A673 (cell line): Measurements from ENCODE around the gene PARD3. TPM values are rescaled to one million over a fixed set of nuclear protein-coding genes. Genes with fewer than 3 reads are reported as not detected.
"Not testable (repeated sequence)": the region's sequence is repeated elsewhere in the genome, so short reads cannot be mapped to it uniquely, and the experiment has no call there.

Source experiments
- BruUV-seq: library from RNA; stranded (reverse); fragments of 400-500 nt; replicated peaks from 2 replicates; lab custom pipeline; 2021; lab: Mats Ljungman, UMichigan
- CTCF ChIA-PET: fragments of 300-600 bp; sonication (Branson Sonifier 250); formaldehyde crosslinking; loops from one replicate; lab custom pipeline; 2022; ENCODE audit warnings: antibody characterized with exemption; lab: Charles Lee
- POLR2A ChIA-PET: fragments of 300-600 bp; sonication (Branson Sonifier 250); formaldehyde crosslinking; loops from one replicate; lab custom pipeline; 2022; ENCODE audit warnings: antibody characterized with exemption; ENCODE audit not compliant: low non-redundant PET; lab: Charles Lee
- DNase-seq: peaks from one replicate; pipeline ENCODE4 v3.0.0-alpha.2; 2015; ENCODE audit warnings: low spot score
- H3K27ac ChIP-seq: fragments of 200-600 bp; sonication (generic); 2 replicates; pipeline ENCODE4 v1.5.1; 2016; ENCODE audit warnings: mixed run types, low read depth, mild to moderate bottlenecking, mixed read lengths, antibody characterized with exemption, low read length; ENCODE audit not compliant: poor library complexity, severe bottlenecking
- H3K27me3 ChIP-seq: fragments of 200-600 bp; sonication (generic); replicated peaks from 2 replicates; pipeline ENCODE4 v1.6.1; 2017; ENCODE audit warnings: mixed run types, low read depth, mild to moderate bottlenecking, mixed read lengths, antibody characterized with exemption, low read length; ENCODE audit not compliant: insufficient read depth, poor library complexity
- H3K36me3 ChIP-seq: fragments of 200-600 bp; sonication (generic); 2 replicates; pipeline ENCODE4 v1.6.1; 2016; ENCODE audit warnings: mixed run types, mild to moderate bottlenecking, mixed read lengths, antibody characterized with exemption, low read length; ENCODE audit not compliant: insufficient read depth, poor library complexity, severe bottlenecking
- H3K4me1 ChIP-seq: fragments of 200-600 bp; sonication (generic); 2 replicates; pipeline ENCODE4 v1.6.1; 2017; ENCODE audit warnings: mixed run types, mild to moderate bottlenecking, mixed read lengths, antibody characterized with exemption, low read length; ENCODE audit not compliant: insufficient read depth, poor library complexity, severe bottlenecking
- H3K4me3 ChIP-seq: fragments of 200-600 bp; sonication (generic); 2 replicates; pipeline ENCODE4 v1.5.1; 2016; ENCODE audit warnings: low read depth, mixed run types, mild to moderate bottlenecking, mixed read lengths, low read length; ENCODE audit not compliant: poor library complexity, severe bottlenecking
- H3K9me3 ChIP-seq: fragments of 200-600 bp; sonication (generic); 2 replicates; pipeline ENCODE4 v1.6.1; 2016; ENCODE audit warnings: mixed run types, low read depth, mild to moderate bottlenecking, mixed read lengths, antibody characterized with exemption, low read length; ENCODE audit not compliant: poor library complexity, severe bottlenecking
- CTCF ChIP-seq: fragments of 300-800, 200-600 bp; sonication (generic); conservative IDR thresholded peaks from 2 replicates; pipeline ENCODE4 v1.5.1; 2017; ENCODE audit warnings: low read depth, mild to moderate bottlenecking, antibody characterized with exemption, low read length, moderate library complexity, mixed read lengths
- EZH2 ChIP-seq: fragments of 200-600 bp; sonication (generic); IDR thresholded peaks from 2 replicates; pipeline ENCODE4 v1.6.1; 2017; ENCODE audit warnings: borderline replicate concordance, low read depth, mild to moderate bottlenecking, mixed read lengths, antibody characterized with exemption, low read length; ENCODE audit not compliant: poor library complexity, severe bottlenecking
- intact Hi-C: fragments of 100-400 bp; cut with micrococcal nuclease; formaldehyde crosslinking; loops from one replicate; pipeline ENCODE4 v1.10.0; 2022; ENCODE audit not compliant: unreplicated experiment
- total RNA-seq: library from RNA; stranded (reverse); gene quantifications from 2 replicates; pipeline ENCODE4 v1.2.3, GENCODE V29; 2021

Gene PARD3
- total RNA-seq, 1 experiment from 2014 or later = 28.0 TPM

GRCh38 chr10:34646331-34646730, 168.8 kb downstream of the PARD3 start:
- H3K4me1 ChIP-seq = no peaks in the 10 kb centered on the region
- BruUV-seq = no TSS peak
- ChIA-PET POLR2A (interaction anchor here (0.7 kb wide), 1 partner anchor 242 kb away, joined by 3 read pairs; no protein-coding TSS in a partner anchor), CTCF (no interaction called here)
- DNase-seq = no peak
- intact Hi-C loops = no loop called here
- H3K9me3 ChIP-seq = no peaks in the 10 kb centered on the region
- H3K36me3 ChIP-seq = no peaks in the 10 kb centered on the region
- H3K4me3 ChIP-seq = no peak overlapping the region
- H3K27ac ChIP-seq = no peak overlapping the region
- TF ChIP-seq CTCF (no peak), EZH2 (no peak)
- H3K27me3 ChIP-seq = no peaks in the 10 kb centered on the region

DNA sequence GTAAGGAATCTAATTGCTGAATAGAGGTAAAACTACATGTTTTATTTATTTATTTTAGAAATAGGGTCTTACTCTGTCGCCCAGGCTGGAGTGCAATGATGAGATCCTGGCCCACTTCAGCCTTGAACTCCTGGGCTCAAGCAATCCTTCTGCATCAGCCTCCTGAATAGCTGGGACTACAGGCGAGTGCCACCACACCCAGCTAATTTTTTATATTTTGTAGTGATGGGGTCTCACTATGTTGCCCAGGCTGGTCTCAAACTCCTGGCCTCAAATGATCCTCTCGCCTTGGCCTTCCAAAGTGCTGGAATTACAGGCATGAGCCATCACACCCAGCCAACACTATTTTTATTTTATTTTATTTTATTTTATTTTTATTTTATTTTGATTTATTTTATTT, 170.3 kb downstream of the PARD3 start:
- BruUV-seq, DNase-seq, H3K4me3 ChIP-seq, POLR2A ChIA-PET, CTCF ChIA-PET, H3K36me3 ChIP-seq, H3K9me3 ChIP-seq, H3K4me1 ChIP-seq, intact Hi-C loops, H3K27ac ChIP-seq, H3K27me3 ChIP-seq: not testable (repeated sequence)

DNA sequence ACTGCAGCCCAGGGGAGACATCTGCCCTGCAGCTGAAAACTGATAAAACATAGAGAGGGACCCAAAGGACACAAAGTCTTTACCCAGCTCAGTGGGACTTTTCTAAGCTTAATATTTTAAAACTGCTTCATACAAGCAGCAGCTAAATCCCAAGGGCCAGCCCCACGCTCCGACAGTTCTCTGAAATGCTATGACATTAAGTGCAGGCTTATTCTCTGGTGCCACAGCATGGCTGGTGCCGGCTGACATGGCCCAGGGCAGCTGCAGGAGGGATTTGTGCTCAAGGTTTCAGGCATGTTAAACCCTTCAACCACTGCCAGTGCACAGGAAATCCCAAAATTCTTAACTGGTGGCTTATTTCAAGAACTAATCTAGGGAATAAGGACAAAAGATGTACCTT, 170.9 kb downstream of the PARD3 start:
- no peak for DNase-seq
- TF ChIP-seq EZH2 (no peak), CTCF (no peak)
- no TSS peak for BruUV-seq
- no peaks in the 10 kb centered on the region for H3K4me1 ChIP-seq
- no peak overlapping the region for H3K27ac ChIP-seq
- ChIA-PET POLR2A (no interaction called here), CTCF (no interaction called here)
- H3K4me3 ChIP-seq = no peak overlapping the region
- no peaks in the 10 kb centered on the region for H3K27me3 ChIP-seq
- no peaks in the 10 kb centered on the region for H3K36me3 ChIP-seq
- H3K9me3 ChIP-seq = no peaks in the 10 kb centered on the region
- intact Hi-C loops = no loop called here

DNA sequence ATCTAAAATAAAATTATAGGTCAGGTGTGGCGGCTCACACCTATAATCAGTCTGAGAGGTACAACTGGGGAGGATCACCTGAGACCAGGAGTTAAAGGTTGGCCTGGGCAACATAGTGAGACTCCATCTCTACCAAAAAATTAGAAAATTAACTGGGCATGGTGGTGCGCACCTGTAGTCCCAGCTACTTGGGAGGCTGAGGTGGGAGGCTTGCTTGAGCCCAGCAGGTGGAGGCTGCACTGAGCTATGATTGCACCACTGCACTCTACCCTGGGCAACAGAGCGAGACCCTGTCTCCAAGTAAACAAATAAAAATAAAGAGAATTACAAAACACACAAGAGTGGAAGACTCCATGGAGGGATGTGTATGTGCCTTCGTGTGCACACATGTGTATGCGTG, 171.5 kb downstream of the PARD3 start:
- CTCF ChIA-PET = no interaction called here
- Histone ChIP-seq H3K4me3 (no peak overlapping the region), H3K27me3 (no peaks in the 10 kb centered on the region), H3K9me3 (no peaks in the 10 kb centered on the region), H3K27ac (no peak overlapping the region), H3K4me1 (no peaks in the 10 kb centered on the region), H3K36me3 (no peaks in the 10 kb centered on the region)
- intact Hi-C loops = no loop called here
- no peak for DNase-seq
- TF ChIP-seq CTCF (no peak), EZH2 (no peak)
- no TSS peak for BruUV-seq
- POLR2A ChIA-PET = no interaction called here
